H1 (cell line): ENCODE results near the gene STX11. TPM values are rescaled to one million over a fixed set of nuclear protein-coding genes. Genes with fewer than 3 reads are reported as not detected.
"Not testable (repeated sequence)": the region's sequence is repeated elsewhere in the genome, so short reads cannot be mapped to it uniquely, and the experiment has no call there.

ENCODE experiments used
- CTCF ChIA-PET: fragments of 300-600 bp; sonication (Branson Sonifier 250); formaldehyde crosslinking; loops from one replicate; lab custom pipeline; 2021; ENCODE audit not compliant: partially characterized antibody; lab: Charles Lee
- POLR2A ChIA-PET: fragments of 300-600 bp; sonication (Branson Sonifier 250); formaldehyde crosslinking; loops from one replicate; lab custom pipeline; 2021; ENCODE audit warnings: inconsistent platforms; ENCODE audit not compliant: partially characterized antibody; lab: Charles Lee
- DNase-seq, 2 experiments: peaks; one replicate each; pipeline versions ENCODE4 v3.0.0 to v3.0.0-alpha.2; 2010 to 2022; ENCODE audit warnings: low spot score in 2 of 2, low read depth in 1 of 2, mixed read lengths in 1 of 2
- FAIRE-seq: peaks from 2 replicates; lab custom pipeline; 2011; peaks lifted over from hg19 to GRCh38; lab: Jason Lieb, UNC
- H2AFZ ChIP-seq: 2 replicates; pipeline ENCODE4 v1.8.1; 2012; ENCODE audit warnings: low read length, inconsistent platforms
- H2AK5ac ChIP-seq: 2 replicates; pipeline ENCODE4 v1.6.1; 2013; ENCODE audit warnings: low read depth, low read length
- H2BK120ac ChIP-seq: replicated peaks from 2 replicates; pipeline ENCODE3; 2013; ENCODE audit warnings: low read depth, low read length, inconsistent platforms
- H2BK12ac ChIP-seq: 2 replicates; pipeline ENCODE4 v1.6.1; 2013; ENCODE audit warnings: low read depth, low read length
- H2BK15ac ChIP-seq: 2 replicates; pipeline ENCODE4 v1.6.1; 2013; ENCODE audit warnings: low read length
- H2BK20ac ChIP-seq: 2 replicates; pipeline ENCODE4 v1.6.1; 2013; ENCODE audit warnings: low read length
- H2BK5ac ChIP-seq: 2 replicates; pipeline ENCODE4 v1.6.1; 2013; ENCODE audit warnings: low read depth, low read length
- H3K14ac ChIP-seq: 2 replicates; pipeline ENCODE4 v1.6.1; 2013; ENCODE audit warnings: inconsistent platforms; ENCODE audit not compliant: insufficient read length
- H3K18ac ChIP-seq: 2 replicates; pipeline ENCODE4 v1.6.1; 2013; ENCODE audit warnings: low read length; ENCODE audit errors: extremely low read depth
- H3K23ac ChIP-seq: 2 replicates; pipeline ENCODE4 v1.6.1; 2013; ENCODE audit warnings: inconsistent platforms; ENCODE audit not compliant: insufficient read length
- H3K23me2 ChIP-seq: 2 replicates; pipeline ENCODE4 v1.6.1; 2013; ENCODE audit warnings: low read depth, low read length
- H3K27ac ChIP-seq: 2 replicates; pipeline ENCODE4 v1.6.1; 2011; ENCODE audit warnings: low read depth, low read length, inconsistent platforms
- H3K27me3 ChIP-seq, 4 experiments: replicated peaks in 1 of 4; 1 replicate in 1 of 4; 2 replicates in 3 of 4; pipeline versions ENCODE4 v1.6.1 to v1.8.1; 2011 to 2013; ENCODE audit warnings: low read length in 3 of 4, mild to moderate bottlenecking in 3 of 4, inconsistent platforms in 2 of 4, mixed read lengths in 2 of 4, moderate library complexity in 1 of 4; ENCODE audit not compliant: control insufficient read depth in 3 of 4, insufficient read depth in 3 of 4; ENCODE audit errors: extremely low read depth in 1 of 4
- H3K36me3 ChIP-seq, 4 experiments: 2 replicates each; pipeline versions ENCODE4 v1.6.1 to v1.8.1; 2011 to 2013; ENCODE audit warnings: mild to moderate bottlenecking in 4 of 4, low read length in 3 of 4, moderate library complexity in 2 of 4, control low read depth in 1 of 4, inconsistent platforms in 1 of 4; ENCODE audit not compliant: insufficient read depth in 4 of 4, control insufficient read depth in 2 of 4
- H3K4ac ChIP-seq: replicated peaks from 2 replicates; pipeline ENCODE3; 2013; ENCODE audit warnings: low read length, low read depth, mixed read lengths, inconsistent platforms; ENCODE audit not compliant: insufficient read length
- H3K4me1 ChIP-seq, 4 experiments: replicated peaks in 1 of 4; 1 replicate in 1 of 4; 2 replicates in 3 of 4; pipeline versions ENCODE4 v1.6.1 to v1.8.1; 2011 to 2013; ENCODE audit warnings: low read length in 3 of 4, inconsistent platforms in 2 of 4, mixed read lengths in 1 of 4; ENCODE audit not compliant: insufficient read depth in 4 of 4, control insufficient read depth in 3 of 4
- H3K4me2 ChIP-seq, 2 experiments: 2 replicates each; pipeline versions ENCODE4 v1.6.1 to v1.8.1; 2011 to 2013; ENCODE audit warnings: low read depth in 2 of 2, low read length in 2 of 2, control low read depth in 1 of 2, inconsistent platforms in 1 of 2, mild to moderate bottlenecking in 1 of 2; ENCODE audit not compliant: insufficient read depth in 1 of 2
- H3K4me3 ChIP-seq, 4 experiments: fragments of 200-600, 300-600 bp in 1 of 4; sonication (generic), shearing (Covaris generic), sonication (Bioruptor Twin) in 1 of 4; 2 replicates each; pipeline versions ENCODE4 v1.5.1 to v1.8.1; 2011 to 2016; ENCODE audit warnings: low read length in 4 of 4, low read depth in 3 of 4, control low read depth in 2 of 4, inconsistent platforms in 2 of 4, mild to moderate bottlenecking in 2 of 4, mixed read lengths in 1 of 4, moderate library complexity in 1 of 4; ENCODE audit not compliant: insufficient read depth in 2 of 4; ENCODE audit errors: extremely low read depth in 1 of 4
- H3K56ac ChIP-seq: replicated peaks from 2 replicates; pipeline ENCODE3; 2013; ENCODE audit warnings: low read depth, mild to moderate bottlenecking, mixed read lengths, low read length, inconsistent platforms; ENCODE audit not compliant: insufficient read length
- H3K79me1 ChIP-seq: 2 replicates; pipeline ENCODE4 v1.6.1; 2013; ENCODE audit warnings: low read depth, low read length, control low read depth
- H3K79me2 ChIP-seq, 2 experiments: 2 replicates each; pipeline versions ENCODE4 v1.6.1 to v1.8.1; 2012 to 2013; ENCODE audit warnings: low read length in 2 of 2, mild to moderate bottlenecking in 2 of 2, inconsistent platforms in 1 of 2; ENCODE audit not compliant: insufficient read depth in 2 of 2, control insufficient read depth in 1 of 2
- H3K9ac ChIP-seq, 4 experiments: replicated peaks in 1 of 4; 1 replicate in 1 of 4; 2 replicates in 3 of 4; pipeline versions ENCODE4 v1.6.1 to v1.8.1; 2011 to 2013; ENCODE audit warnings: low read depth in 3 of 4, low read length in 3 of 4, control low read depth in 2 of 4, mild to moderate bottlenecking in 2 of 4, moderate library complexity in 2 of 4, inconsistent platforms in 1 of 4; ENCODE audit errors: extremely low read depth in 1 of 4
- H3K9me3 ChIP-seq, 2 experiments: 2 replicates each; pipeline versions ENCODE4 v1.6.1 to v1.8.1; 2012 to 2013; ENCODE audit warnings: mild to moderate bottlenecking in 2 of 2, moderate library complexity in 2 of 2, control low read depth in 1 of 2, inconsistent platforms in 1 of 2, low read depth in 1 of 2, low read length in 1 of 2, mixed read lengths in 1 of 2; ENCODE audit not compliant: insufficient read depth in 2 of 2
- H4K20me1 ChIP-seq, 2 experiments: replicated peaks in 1 of 2; 2 replicates each; pipeline versions ENCODE3 to v1.8.1; 2011 to 2013; ENCODE audit warnings: inconsistent platforms in 2 of 2, low read length in 2 of 2, mild to moderate bottlenecking in 1 of 2; ENCODE audit not compliant: insufficient read depth in 2 of 2, control insufficient read depth in 1 of 2
- H4K5ac ChIP-seq: 2 replicates; pipeline ENCODE4 v1.6.1; 2013; ENCODE audit warnings: low read length, low read depth, mixed read lengths, inconsistent platforms; ENCODE audit not compliant: insufficient read length
- H4K8ac ChIP-seq: 2 replicates; pipeline ENCODE4 v1.8.0; 2013; ENCODE audit warnings: mild to moderate bottlenecking, moderate library complexity, low read length, inconsistent platforms; ENCODE audit not compliant: insufficient read depth; ENCODE audit errors: extremely low read depth
- H4K91ac ChIP-seq: replicated peaks from 2 replicates; pipeline ENCODE3; 2013; ENCODE audit warnings: low read length, mixed read lengths, inconsistent platforms; ENCODE audit not compliant: insufficient read length
- RFX5 ChIP-seq: IDR thresholded peaks from 2 replicates; pipeline ENCODE4 v1.6.1; 2011; ENCODE audit warnings: low read depth, low read length, improper control_type of control experiment, borderline replicate concordance
- TEAD4 ChIP-seq: IDR thresholded peaks from 2 replicates; pipeline ENCODE4 v1.6.1; 2012; ENCODE audit warnings: low read depth, low read length, inconsistent platforms, mixed read lengths
- WGBS, 2 experiments: shearing (Covaris generic) in 1 of 2; methylation state at CpG; one replicate each; pipeline versions ENCODE4 v1.1.6 to v1.1.7; 2013 to 2015; ENCODE audit warnings: low lambda C conversion rate in 2 of 2, mixed read lengths in 2 of 2, inconsistent platforms in 1 of 2, low coverage in 1 of 2, missing lambda C conversion rate in 1 of 2; ENCODE audit not compliant: insufficient replicate concordance in 2 of 2, insufficient coverage in 1 of 2, insufficient read length in 1 of 2; ENCODE audit errors: extremely low coverage in 1 of 2, missing lambda C conversion rate in 1 of 2; 5-methylcytosine and 5-hydroxymethylcytosine counted together
- polyA plus RNA-seq, 7 experiments: library from polyadenylated mRNA; depleted of rRNA in 3 of 7; stranded (reverse) in 5 of 7; unstranded in 2 of 7; fragments of >200 nt in 5 of 7; fragments of 200-250 nt in 2 of 7; gene quantifications; 1 replicate in 5 of 7; 2 replicates in 1 of 7; 4 replicates in 1 of 7; pipeline versions ENCODE4 v1.2.1 to v1.2.3, GENCODE V29; 2011 to 2013; ENCODE audit warnings: missing spikeins in 2 of 7, mixed read lengths in 2 of 7
- total RNA-seq: library from RNA; stranded (reverse); fragmentation: NEBNext Ultra II Directional; extraction: Animal tissue kit (Norgen Biotek cat#: 25700); gene quantifications from 2 replicates; pipeline ENCODE4 v1.2.1, GENCODE V29; 2021

Gene STX11
- total and polyA plus RNA-seq, 2 of the 8 experiments (the other 6 are each of a cell fraction or from before 2014, with no cell fraction given): 0.15 to 0.34 TPM

DNA sequence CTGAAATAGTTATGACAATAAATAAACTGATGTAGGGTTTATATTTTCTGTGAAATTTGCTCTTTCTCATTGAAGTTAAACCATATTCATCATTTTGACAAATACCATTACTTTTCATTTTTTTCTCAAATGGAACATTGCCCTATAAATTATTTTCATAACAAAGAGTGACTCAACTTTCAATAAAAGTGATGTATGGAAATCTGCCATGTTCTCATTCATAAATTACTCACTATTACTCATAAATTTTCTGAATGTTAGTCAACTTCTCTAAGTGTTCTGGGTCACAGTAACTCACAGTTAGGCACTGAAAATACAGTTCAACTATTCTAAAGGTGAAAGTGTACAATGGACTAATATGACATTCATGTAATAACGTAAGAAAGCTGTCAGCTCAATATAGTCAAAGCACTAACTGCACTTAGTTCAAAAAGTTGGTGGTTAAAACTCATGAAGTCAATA, 19.0 kb upstream of the STX11 start:
- Histone ChIP-seq H2BK120ac (no peak overlapping the region), H2AK5ac (no peak overlapping the region), H2BK5ac (no peak overlapping the region), H3K4me2 (no peak overlapping the region), H3K36me3 (no peaks in the 10 kb centered on the region), H4K5ac (no peak overlapping the region), H3K4me3 (no peak overlapping the region), H3K27ac (no peak overlapping the region), H3K56ac (no peak overlapping the region), H2BK12ac (no peak overlapping the region), H3K79me2 (no peaks in the 10 kb centered on the region), H3K4ac (no peak overlapping the region), H2BK15ac (no peak overlapping the region), H4K20me1 (no peaks in the 10 kb centered on the region), H3K27me3 (no peaks in the 10 kb centered on the region), H2BK20ac (no peak overlapping the region), H3K18ac (no peak overlapping the region), H3K23me2 (no peaks in the 10 kb centered on the region), H3K9me3 (no peaks in the 10 kb centered on the region), H3K23ac (no peak overlapping the region), H3K79me1 (no peaks in the 10 kb centered on the region; the same call in 1 of the 2 replicates), H3K14ac (no peak overlapping the region), H3K4me1 (no peaks in the 10 kb centered on the region), H4K91ac (no peak overlapping the region), H4K8ac (no peak overlapping the region), H2AFZ (no peak overlapping the region), H3K9ac (no peak overlapping the region)
- CTCF ChIA-PET: interaction anchor here (0.6 to 0.8 kb wide), 3 partner anchors 85 to 741 kb away, joined by 3 to 4 read pairs (median 3); no protein-coding TSS in a partner anchor
- POLR2A ChIA-PET: no interaction called here
- DNase-seq: no peak
- no peak for FAIRE-seq
- 83% methylated on average over 1 of the region's 1 CpG; no CpG with 5 or more reads in 1 of the 2 experiments for WGBS, 2 experiments
- TF ChIP-seq TEAD4 (no peak), RFX5 (no peak)

DNA sequence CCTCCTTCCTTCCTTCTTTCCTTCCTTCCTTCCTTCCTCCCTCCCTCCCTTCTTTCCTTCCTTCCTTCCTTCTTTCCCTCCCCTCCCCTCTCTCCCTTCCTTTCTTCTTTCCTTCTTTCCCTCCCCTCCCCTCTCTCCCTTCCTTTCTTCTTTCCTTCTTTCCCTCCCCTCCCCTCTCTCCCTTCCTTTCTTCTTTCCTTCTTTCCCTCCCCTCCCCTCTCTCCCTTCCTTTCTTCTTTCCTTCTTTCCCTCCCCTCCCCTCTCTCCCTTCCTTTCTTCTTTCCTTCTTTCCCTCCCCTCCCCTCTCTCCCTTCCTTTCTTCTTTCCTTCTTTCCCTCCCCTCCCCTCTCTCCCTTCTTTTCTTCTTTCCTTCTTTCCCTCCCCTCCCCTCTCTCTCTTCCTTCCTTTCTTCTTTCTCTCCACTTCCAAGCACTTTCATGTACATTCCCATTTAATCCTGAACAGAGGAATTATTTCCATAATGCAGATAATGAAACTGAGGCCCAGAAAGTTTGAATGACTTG, 18.1 kb upstream of the STX11 start:
- H3K4me1 ChIP-seq, H2BK12ac ChIP-seq, H4K20me1 ChIP-seq, H3K4me2 ChIP-seq, H2AK5ac ChIP-seq, H3K23me2 ChIP-seq, FAIRE-seq, DNase-seq, H4K5ac ChIP-seq, H4K8ac ChIP-seq, H2BK20ac ChIP-seq, H3K56ac ChIP-seq, H3K23ac ChIP-seq, H3K79me2 ChIP-seq, H3K14ac ChIP-seq, H4K91ac ChIP-seq, H2AFZ ChIP-seq, H3K36me3 ChIP-seq, H3K9me3 ChIP-seq, H2BK120ac ChIP-seq, H2BK15ac ChIP-seq, POLR2A ChIA-PET, H3K18ac ChIP-seq, H3K27me3 ChIP-seq, H3K27ac ChIP-seq, H3K4ac ChIP-seq, H3K79me1 ChIP-seq, H3K9ac ChIP-seq, H2BK5ac ChIP-seq, H3K4me3 ChIP-seq: not testable (repeated sequence)
- CTCF ChIA-PET: interaction anchor here (0.8 kb wide), 1 partner anchor 84 kb away, joined by 3 read pairs; no protein-coding TSS in a partner anchor
